Activated T-cell treated with anti-CD3 and anti-CD28 coated beads, Interleukin-2, amount 50 U/mL, for 1 hour (primary cell): ENCODE results near the gene FUT4.
"Not testable (repeated sequence)": the region's sequence is repeated elsewhere in the genome, so short reads cannot be mapped to it uniquely, and the experiment has no call there.

Experiments
- DNase-seq: peaks from one replicate; pipeline ENCODE4 v3.0.0-alpha.2; 2020

Gene FUT4

GRCh38 chr11:94543695-94544645, at the start of gene FUT4:
FUT4 (plus strand) TSS chr11:94543921; CDS start chr11:94544134, 213 bp downstream.
- peak; percentile 79 for DNase-seq

GRCh38 chr11:94494126-94494680, 49.5 kb upstream of the FUT4 start:
- DNase-seq = no peak

- DNase-seq = no peak
These were observed 43.5 kb upstream of the FUT4 start for GRCh38 chr11:94500181-94500580.

GRCh38 chr11:94501522-94501921, 42.2 kb upstream of the FUT4 start:
- no peak for DNase-seq

GRCh38 chr11:94504689-94505293, 38.9 kb upstream of the FUT4 start:
- no peak for DNase-seq

- DNase-seq = not testable (repeated sequence)
These were observed 37.2 kb upstream of the FUT4 start for GRCh38 chr11:94506513-94506912.

GRCh38 chr11:94507485-94507884, 36.2 kb upstream of the FUT4 start:
- no peak for DNase-seq

GRCh38 chr11:94511932-94512781, 31.6 kb upstream of the FUT4 start, which contains the start of gene C11orf97:
C11orf97 (plus strand) TSS chr11:94512461; CDS start chr11:94512529, 68 bp downstream.
- peak; percentile 61 for DNase-seq

- no peak for DNase-seq
These were observed 30.6 kb upstream of the FUT4 start for GRCh38 chr11:94513091-94513490.

GRCh38 chr11:94515398-94515797, 28.3 kb upstream of the FUT4 start:
- no peak for DNase-seq

- DNase-seq = no peak
These were observed 27.0 kb upstream of the FUT4 start for GRCh38 chr11:94516725-94517124.

- no peak for DNase-seq
These were observed 25.4 kb upstream of the FUT4 start for GRCh38 chr11:94518300-94518699.

- DNase-seq = no peak
These were observed 24.1 kb upstream of the FUT4 start for GRCh38 chr11:94519478-94520084.

GRCh38 chr11:94521684-94522083, 22.0 kb upstream of the FUT4 start:
- DNase-seq = no peak

- DNase-seq = no peak
These were observed 19.4 kb upstream of the FUT4 start for GRCh38 chr11:94524341-94524740.

GRCh38 chr11:94525546-94526324, 18.0 kb upstream of the FUT4 start:
- DNase-seq = no peak

GRCh38 chr11:94526645-94527438, 16.9 kb upstream of the FUT4 start:
- DNase-seq = no peak

- DNase-seq = no peak
These were observed 15.2 kb upstream of the FUT4 start for GRCh38 chr11:94528551-94528950.

- no peak for DNase-seq
These were observed 11.5 kb upstream of the FUT4 start for GRCh38 chr11:94532211-94532610.

- DNase-seq = no peak
These were observed 10.5 kb upstream of the FUT4 start for GRCh38 chr11:94533206-94533605.
